CD4-positive, alpha-beta T cell treated with Interleukin-6 for 4 hours (primary cell): ENCODE data around the gene PTPN14.
"Not testable (repeated sequence)": the region's sequence is repeated elsewhere in the genome, so short reads cannot be mapped to it uniquely, and the experiment has no call there.

Source experiments
- DNase-seq: peaks from one replicate; pipeline ENCODE4 v3.0.0-alpha.2; 2020; ENCODE audit warnings: mixed read lengths

PTPN14 gene

GRCh38 chr1:214551436-214552173 is at the start of gene PTPN14:
Gene PTPN14, minus strand, starts transcription at chr1:214551602. Its CDS starts 86,799 bp downstream, at chr1:214464803.
- no peak for DNase-seq

- DNase-seq, result no peak
These were observed 41.8 kb upstream of the PTPN14 start for GRCh38 chr1:214593158-214593557.

GRCh38 chr1:214591918-214592317 is 40.5 kb upstream of the PTPN14 start:
- not testable (repeated sequence) for DNase-seq

- no peak for DNase-seq
These were observed 39.3 kb upstream of the PTPN14 start for GRCh38 chr1:214590696-214591095.

- DNase-seq, result no peak
These were observed 37.7 kb upstream of the PTPN14 start for GRCh38 chr1:214588963-214589597.

GRCh38 chr1:214587165-214587564 is 35.8 kb upstream of the PTPN14 start:
- DNase-seq, result no peak

GRCh38 chr1:214586621-214587020 is 35.2 kb upstream of the PTPN14 start:
- no peak for DNase-seq

GRCh38 chr1:214584805-214585766 is 33.7 kb upstream of the PTPN14 start:
- DNase-seq, result no peak

- DNase-seq, result no peak
These were observed 32.6 kb upstream of the PTPN14 start for GRCh38 chr1:214583824-214584554.

- DNase-seq, result no peak
These were observed 31.7 kb upstream of the PTPN14 start for GRCh38 chr1:214583113-214583512.

GRCh38 chr1:214582289-214582891 is 31.0 kb upstream of the PTPN14 start:
- DNase-seq, result no peak

GRCh38 chr1:214581785-214582184 is 30.4 kb upstream of the PTPN14 start:
- no peak for DNase-seq

- no peak for DNase-seq
These were observed 27.8 kb upstream of the PTPN14 start for GRCh38 chr1:214579183-214579582.

- DNase-seq, result not testable (repeated sequence)
These were observed 24.7 kb upstream of the PTPN14 start for GRCh38 chr1:214576120-214576519.

GRCh38 chr1:214574598-214575411 is 23.4 kb upstream of the PTPN14 start:
- DNase-seq, result no peak

GRCh38 chr1:214573386-214574318 is 22.2 kb upstream of the PTPN14 start:
- no peak for DNase-seq

- no peak for DNase-seq
These were observed 19.9 kb upstream of the PTPN14 start for GRCh38 chr1:214571281-214571680.

- DNase-seq, result no peak
These were observed 19.0 kb upstream of the PTPN14 start for GRCh38 chr1:214570442-214570841.

- DNase-seq, result no peak
These were observed 18.1 kb upstream of the PTPN14 start for GRCh38 chr1:214569357-214570004.

- no peak for DNase-seq
These were observed 16.9 kb upstream of the PTPN14 start for GRCh38 chr1:214568328-214568727.
